RCC 7860 (cell line): ENCODE measurements around the gene INTS3.
"Not testable (repeated sequence)": the region's sequence is repeated elsewhere in the genome, so short reads cannot be mapped to it uniquely, and the experiment has no call there.

ENCODE experiments used
- DNase-seq: peaks from one replicate; pipeline ENCODE4 v3.0.0-alpha.2; 2015; ENCODE audit warnings: low spot score
- FAIRE-seq: peaks from 2 replicates; lab custom pipeline; 2012; peaks lifted over from hg19 to GRCh38; lab: Jason Lieb, UNC

INTS3 gene

DNA sequence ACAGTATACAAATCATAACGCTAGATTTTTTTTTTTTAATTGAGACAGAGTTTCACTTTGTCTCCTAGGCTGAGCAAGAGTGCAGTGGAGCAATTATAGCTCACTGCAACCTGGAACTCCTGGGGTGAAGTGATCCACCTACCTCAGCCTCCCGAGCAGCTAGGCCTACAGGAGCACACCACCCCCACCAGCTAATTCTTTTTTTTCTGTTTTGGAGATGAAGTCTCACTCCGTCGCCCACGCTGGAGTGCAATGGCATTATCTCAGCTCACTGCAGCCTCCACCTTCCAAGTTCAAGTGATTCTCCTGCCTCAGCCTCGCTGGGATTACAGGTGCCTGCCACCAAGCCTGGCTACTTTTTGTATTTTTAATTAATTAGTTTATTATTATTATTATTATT is 28.1 kb upstream of the INTS3 start:
- no peak for FAIRE-seq
- no peak for DNase-seq

DNA sequence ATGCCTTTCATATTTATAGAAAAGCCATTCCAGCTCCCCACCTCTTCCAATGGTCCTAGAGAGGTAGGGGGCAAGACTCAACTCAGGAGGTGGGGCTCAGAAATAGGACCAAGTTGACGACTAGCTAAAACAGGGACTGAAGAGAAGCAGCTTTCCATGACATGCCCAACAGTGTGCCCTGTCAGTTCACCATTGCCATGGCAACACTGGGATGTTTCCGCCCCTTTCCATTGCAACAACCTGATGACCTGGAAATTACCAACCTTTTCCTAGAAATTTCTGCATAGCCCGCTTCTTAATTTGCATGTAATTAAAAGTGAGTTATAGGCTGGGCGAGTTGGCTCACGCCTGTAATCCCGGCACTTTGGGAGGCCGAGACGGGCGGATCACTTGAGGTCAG is 22.4 kb upstream of the INTS3 start:
- DNase-seq (no peak), FAIRE-seq (no peak)

DNA sequence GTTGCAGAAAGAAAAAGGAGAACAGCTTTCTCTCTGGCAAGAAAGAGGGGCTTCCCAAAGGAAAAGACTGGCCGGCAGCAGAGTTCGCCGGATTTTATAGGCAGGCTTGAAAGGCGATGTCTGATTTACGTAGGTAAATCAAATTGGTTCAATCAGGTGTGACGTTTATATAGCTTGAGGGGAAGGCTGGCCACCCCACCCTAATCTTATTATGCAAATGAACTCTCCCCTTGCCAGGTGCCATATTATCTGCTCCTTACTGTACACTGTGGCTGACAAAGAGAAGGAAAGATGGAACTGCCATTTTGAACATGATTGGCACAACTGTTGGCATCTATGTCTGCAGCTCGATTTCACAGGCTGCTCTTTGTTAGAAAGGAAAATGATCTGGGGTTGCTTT is 16.8 kb upstream of the INTS3 start:
- no peak for FAIRE-seq
- DNase-seq, result no peak

DNA sequence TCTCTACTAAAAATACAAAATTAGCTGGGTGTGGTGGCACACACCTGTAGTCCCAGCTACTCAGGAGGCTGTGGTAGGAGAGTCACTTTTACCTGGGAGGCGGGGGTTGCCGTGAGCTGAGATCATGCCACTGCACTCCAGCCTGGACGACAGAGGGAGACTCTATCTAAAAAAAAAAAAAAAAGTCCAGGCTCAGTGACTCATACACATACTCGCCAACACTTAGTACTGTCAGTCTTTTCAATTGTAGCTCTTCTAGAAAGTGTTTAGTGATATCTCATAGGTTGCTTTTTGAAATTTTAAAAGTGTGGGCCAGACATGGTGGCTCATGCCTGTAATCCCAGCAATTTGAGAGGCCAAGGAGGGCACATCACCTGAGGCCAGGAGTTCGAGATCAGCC is 11.6 kb upstream of the INTS3 start:
- not testable (repeated sequence) for FAIRE-seq, DNase-seq

DNA sequence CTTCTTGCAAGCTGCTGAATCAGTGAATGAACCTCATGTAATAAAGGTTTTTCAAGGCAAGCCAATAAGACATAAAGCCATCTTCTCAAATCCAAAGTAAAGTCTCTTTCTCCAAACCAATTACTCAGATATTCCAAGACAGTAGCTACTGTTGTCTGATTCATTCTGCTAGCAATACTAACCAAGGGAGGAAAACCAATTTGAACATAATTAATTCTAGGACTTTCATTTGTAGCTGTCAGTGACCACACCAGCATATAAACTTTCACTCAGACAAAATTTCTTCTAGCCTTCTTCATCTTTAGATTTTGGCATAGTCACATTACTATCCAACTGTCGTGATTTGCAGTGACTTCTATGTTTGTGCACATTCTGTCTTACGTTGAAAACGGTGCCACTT is 10.5 kb upstream of the INTS3 start:
- no peak for FAIRE-seq

DNA sequence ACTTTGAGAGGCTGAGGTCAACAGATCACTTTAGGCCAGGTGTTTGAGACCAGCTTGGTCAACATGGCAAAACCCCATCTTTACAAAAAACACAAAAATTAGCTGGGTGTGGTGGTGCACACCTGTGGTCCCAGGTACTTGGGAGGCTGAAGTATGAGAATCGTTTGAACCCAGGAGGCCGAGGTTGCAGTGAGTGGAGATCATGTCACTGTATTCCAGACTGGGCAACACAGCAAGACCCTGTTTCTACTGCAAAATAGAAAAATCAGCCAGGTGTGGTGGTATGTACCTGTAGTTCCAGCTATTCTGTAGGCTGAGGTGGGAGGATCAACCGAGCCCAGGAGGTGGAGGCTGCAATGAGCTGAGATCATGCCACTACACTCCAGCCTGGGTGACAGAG is 4.2 kb upstream of the INTS3 start:
- no peak for DNase-seq
- no peak for FAIRE-seq

More for the DNA sequence above, 10.5 kb upstream of the INTS3 start:
- no peak for DNase-seq

DNA sequence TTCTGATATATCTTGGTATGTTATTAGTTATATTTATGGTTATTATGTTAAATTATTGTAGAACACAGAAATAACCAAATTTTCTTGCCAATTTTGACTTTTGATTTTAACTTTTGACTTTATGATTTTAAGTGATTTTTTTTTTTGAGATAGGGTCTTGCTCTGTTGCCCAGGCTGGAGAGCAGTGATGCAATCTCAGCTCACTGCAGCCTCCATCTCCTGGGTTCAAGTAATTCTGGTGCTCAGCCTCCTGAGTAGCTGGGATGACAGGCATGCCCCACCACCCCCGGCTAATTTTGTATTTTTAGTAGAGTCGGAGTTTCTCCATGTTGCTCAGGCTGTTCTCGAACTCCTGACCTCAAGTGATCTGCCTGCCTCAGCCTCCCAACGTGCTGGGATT is 3.2 kb upstream of the INTS3 start:
- DNase-seq, FAIRE-seq: not testable (repeated sequence)

DNA sequence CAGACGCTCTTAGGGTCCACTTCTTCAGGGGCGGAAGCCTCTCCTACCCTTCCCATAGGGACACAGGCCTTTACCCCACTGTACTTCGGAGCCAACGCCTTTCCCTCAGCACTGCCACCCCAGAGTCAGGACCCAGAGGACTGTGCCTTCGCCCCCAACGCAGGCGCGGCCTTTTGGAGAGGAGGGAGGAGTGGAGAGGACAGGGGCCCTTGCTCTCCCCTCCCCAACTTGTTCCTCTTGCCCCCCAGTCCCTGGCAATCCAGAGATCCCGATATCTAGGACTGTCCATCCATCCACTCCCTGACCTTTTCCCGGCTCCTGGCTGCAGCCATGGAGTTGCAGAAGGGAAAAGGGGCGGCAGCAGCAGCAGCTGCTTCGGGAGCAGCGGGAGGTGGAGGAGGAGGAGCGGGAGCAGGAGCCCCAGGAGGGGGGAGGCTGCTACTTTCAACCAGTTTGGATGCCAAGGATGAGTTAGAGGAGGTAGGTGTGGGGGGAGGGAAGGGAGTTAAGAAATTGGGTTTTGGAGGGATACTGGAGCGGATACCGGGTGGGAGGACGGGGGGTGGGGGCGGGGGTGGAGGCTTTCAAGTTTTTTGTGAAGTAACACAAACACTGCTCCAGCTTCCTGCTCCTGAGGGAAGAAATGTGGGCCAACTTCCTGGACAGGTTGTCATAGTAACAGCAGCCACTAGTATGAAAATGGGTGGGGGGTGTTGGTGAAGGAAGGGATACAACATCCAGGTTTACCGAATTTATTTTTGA is 636 bp downstream of the INTS3 start:
- no peak for FAIRE-seq
- peak; percentile 39 for DNase-seq

DNA sequence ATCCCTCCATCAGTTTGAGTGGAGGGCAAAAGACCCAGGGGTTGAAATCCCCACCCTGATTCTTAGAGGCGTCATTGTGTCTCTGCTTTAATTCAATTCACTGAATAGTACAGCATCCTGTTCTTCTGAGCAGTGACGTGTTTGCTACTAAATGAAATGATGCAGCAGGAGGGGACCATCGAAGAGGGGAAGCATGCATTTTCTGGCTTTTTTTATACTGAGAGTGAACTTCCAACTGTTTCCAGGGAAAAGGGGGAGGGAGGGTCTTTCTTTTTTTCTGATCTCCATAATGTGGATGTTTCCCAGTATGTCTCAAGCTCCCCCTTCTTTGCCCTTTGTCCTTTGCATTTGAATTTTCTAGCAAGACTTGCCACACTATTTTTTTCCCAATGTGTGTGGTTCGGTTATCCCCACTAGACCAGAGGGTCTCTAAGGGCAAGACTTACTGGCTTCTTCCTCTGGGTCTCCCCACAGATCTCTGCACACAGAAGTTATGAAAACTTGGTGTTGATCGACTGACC is 2.7 kb downstream of the INTS3 start:
- no peak for FAIRE-seq
- DNase-seq, result no peak

DNA sequence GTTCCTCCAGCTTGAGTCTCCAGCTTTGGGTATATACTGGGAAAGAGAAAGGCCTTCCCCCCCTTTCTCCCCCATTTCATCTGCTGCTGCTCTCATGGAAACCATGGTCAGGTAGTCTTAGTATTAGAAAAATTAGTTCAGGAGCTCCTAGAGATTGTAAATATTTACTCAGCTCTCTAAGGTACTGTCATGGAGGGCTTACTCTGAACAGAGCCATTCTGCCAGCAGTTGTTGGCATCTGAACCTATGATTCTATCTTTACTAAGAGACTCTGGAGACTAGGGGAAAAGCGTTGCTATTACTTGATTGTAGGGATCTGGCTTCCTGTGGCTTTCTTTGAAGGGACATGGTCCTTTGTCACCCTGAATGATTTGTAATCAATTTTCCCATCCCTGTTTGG is 6.1 kb downstream of the INTS3 start:
- FAIRE-seq, result no peak

DNA sequence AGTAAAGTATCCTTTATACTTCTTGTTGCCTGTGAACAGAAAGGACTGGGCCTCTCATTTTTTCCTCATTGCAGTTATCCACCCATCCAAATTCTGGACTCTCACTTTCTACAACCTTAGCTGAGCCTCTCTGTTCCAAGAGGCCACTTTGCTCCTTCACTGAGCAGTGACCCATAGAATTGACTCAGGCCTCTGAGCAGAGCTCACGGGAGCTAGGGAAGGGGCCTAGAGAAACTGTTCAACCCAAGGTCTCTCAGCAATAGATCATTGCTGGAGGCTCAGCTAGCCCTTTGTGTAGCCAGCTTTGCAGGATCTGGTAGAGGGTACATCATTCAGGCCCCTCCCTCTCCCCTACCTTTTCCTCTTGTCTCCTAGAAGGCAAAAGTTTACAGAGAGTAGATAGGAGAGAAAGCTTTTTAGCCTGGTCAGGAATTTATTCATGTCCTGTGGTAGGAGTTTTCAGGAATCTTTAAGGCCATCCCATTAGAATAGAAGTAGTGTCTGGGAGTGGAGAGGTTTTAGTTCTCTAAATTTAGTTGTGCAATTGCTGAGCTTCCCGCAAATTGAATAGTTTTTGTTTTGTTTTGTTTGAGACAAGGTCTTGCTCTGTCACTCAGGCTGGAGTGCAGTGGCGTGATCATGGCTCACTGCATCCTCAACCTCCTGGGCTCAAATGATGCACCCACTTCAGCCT is 6.7 kb downstream of the INTS3 start:
- no peak for DNase-seq
- FAIRE-seq, result no peak

More for the DNA sequence above, 6.1 kb downstream of the INTS3 start:
- DNase-seq, result peak; percentile 18

DNA sequence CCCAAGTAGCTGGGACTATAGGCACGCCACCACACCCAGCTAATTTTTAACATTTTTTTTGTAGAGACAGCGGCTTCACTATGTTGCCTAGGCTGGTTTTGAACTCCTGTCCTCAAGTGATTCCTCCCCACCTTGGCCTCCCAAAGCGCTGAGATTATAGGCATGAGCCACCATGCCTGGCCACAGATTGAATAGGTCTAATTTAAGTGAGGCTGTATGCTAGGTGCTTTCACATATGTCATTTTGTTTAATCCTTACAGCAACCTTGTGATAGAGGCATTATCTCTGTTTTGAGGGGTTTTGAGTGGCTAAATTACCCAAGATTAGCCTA is 7.2 kb downstream of the INTS3 start:
- FAIRE-seq (no peak), DNase-seq (no peak)

DNA sequence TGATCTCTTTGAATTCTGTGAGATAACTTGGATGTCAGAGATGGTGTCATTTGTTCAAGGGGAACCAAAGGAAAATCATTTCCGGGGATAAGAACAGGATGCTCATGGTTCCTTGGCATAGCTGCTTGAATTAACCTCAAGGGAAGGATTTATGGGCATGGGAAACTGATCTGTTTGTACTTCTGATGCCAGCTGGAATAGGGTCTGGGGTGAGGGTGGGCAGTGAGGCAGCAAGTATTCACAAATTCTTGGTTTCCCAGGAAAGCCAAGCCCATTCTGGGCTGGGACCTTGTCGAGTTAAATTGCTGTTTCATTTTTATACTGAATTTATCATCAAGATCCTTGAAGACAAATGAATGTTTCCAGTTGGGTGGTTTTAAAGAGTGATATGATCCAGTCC is 14.1 kb downstream of the INTS3 start:
- DNase-seq, result no peak
- FAIRE-seq, result no peak

DNA sequence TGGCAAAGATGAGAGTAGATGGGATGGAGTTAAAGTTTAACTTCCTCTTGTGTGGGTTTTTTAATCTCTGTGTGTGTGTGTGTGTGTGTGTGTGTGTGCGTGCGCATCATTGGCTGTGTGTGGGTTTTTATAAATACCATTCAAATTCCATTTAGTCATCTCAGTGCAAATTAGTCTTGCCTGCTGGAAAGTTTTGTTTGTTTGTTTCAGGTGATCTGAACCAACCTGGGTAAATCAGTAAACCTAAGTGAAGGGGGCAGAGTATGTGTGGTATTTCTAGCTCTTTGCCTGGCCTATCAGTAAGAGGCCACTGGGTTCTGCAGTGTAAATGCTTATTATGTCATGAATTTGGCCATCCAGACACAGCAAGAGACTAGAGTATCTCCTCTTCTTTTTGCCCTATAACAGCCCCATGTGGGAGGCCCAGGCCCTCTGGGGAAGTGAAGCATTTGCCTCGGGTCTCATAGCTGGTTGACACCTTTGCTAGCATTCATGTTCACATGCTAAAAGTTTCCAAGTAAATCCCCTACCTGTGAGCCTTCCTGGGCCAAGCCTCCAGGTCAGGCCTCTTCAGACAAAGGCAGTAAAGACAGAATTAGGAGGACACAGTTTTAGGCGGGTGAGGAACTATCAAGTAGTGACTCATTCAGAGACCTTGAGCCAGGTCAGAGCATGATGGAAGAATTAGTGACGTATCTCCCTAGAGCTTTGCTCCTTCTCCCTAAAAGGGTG is 14.7 kb downstream of the INTS3 start:
- DNase-seq, result peak; percentile 90
- peak; percentile 98 for FAIRE-seq

DNA sequence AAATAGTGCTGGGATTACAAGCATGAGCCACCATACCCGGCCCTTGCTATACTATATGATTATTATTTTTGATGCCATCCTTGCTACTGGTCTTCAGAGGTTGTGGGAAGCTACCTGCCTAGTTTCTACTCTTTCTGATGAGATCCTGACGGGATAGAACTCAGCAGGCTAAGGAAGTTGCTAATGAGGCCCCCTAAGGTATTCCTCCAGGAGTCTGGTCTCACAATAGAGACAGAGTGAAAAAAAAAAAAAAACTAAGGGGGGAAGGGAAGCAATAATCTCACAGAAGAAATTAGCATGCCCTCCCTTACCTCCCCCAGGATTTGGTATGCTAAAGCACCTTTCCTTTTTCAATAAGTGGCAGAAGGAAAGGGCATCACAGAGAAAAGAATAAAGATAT is 17.6 kb downstream of the INTS3 start:
- FAIRE-seq, result no peak
- DNase-seq, result no peak

DNA sequence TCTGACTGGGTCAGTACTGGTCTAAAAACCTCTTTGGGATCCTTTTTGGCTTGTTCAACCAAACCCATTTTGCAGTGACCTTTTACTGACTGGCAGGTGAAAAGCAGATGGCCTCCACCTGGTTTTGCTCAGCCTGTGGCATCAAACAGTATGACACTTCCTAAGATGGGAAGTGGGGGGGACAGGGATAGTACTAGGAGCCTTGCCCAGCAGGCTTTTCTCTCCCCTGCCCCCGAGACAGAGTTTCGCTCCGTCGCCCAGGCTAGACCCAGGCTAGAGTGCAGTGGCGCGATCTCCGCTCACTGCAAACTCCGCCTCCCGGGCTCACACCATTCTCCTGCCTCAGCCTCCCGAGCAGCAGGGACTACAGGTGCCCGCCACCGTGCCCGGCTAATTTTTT is 18.3 kb downstream of the INTS3 start:
- DNase-seq, result no peak

DNA sequence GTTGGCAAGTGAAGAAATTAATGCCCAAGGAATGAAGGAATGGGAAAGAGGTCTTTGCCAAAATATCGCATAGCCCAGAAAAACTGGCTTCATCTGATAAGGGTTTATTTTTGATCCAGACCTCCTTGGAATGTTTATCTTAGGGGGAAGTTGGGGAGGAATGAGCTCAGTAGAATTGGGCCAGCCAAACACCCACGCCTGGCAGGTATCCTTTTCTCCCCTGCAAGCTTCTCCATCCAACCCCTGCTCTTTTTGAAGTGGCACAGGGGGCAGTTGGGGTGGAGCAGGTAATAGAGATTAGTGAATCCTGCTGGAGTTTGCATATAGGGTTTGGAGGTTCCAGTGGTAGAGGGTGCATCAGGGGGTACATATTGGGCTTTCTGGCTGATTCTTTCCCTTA is 21.1 kb downstream of the INTS3 start:
- DNase-seq, result no peak
- no peak for FAIRE-seq

More for the DNA sequence above, 18.3 kb downstream of the INTS3 start:
- no peak for FAIRE-seq

DNA sequence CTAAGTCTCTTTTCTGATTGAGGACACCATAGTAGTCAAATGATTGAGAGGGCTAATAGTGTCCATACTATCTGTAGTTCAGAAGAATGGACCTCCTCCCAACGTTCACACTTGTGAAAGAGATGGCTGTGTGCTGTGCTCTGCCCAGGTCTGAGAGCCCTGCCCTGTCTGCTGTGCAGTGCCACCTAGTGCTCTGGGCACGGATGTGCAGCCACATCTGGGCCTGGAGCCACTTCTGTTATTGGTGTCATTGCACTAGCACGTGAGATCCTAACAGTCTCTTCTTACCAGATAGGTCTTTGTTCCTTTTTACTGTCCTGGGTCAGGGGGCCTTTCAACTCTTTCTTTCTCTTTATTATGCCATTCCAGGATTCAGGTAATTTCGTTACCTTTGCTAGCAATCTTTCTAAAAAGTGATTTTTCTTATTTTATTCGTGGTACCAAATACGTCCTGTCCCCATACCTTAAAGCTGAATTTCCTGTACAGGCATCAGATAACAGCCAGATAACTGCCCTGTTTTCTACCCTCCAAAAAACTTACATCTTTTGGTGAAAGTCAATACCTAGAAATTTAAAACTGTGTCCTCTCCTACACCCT is 21.7 kb downstream of the INTS3 start:
- peak; percentile 58 for DNase-seq
- peak; percentile 30 for FAIRE-seq

DNA sequence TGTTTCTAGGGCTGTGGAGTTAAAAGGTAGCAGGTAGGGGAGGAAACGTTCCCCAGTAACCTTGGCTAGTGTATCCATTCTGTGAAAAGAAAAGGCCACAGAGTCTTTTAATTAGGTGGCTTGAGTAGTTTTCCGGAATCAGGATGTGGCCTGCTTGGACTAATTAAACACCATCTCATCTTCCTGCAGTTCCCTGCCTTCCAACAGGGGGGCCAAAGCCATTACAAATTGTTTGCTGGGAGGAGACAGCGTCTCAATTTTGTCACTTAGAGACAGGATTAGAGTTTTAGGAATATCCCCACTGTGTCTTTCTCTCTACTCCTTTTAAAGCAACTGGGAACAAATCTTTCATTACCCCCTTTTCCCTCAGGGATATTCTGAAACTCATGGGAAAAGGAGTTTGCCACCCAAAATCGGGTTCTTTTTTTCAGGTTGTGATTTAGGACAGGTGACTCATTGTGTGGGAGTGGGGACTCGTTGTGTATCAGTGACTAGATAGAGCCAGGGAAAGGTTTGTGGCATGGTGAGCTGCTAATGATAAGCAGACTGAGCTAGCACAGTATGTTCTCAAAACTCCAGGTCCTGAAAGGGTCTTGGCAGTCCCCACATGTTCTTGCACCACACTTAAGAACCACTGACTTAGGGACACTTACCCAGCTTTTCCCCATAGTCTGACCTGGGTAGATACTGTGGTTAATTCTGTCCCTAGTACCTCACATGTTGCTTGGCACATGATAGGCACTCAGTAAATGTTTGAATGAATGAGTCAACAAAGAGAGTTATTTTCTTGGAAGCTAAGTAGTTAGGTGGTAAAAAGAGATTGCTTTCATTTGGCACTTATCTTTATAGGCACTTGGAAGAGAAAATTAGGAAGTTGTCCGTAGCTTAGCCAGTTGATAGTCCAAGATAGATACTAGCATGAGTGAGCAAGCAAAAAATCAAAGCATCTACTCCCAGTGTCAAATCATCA is 22.5 kb downstream of the INTS3 start:
- DNase-seq, result peak; percentile 61
- FAIRE-seq, result peak; percentile 88

DNA sequence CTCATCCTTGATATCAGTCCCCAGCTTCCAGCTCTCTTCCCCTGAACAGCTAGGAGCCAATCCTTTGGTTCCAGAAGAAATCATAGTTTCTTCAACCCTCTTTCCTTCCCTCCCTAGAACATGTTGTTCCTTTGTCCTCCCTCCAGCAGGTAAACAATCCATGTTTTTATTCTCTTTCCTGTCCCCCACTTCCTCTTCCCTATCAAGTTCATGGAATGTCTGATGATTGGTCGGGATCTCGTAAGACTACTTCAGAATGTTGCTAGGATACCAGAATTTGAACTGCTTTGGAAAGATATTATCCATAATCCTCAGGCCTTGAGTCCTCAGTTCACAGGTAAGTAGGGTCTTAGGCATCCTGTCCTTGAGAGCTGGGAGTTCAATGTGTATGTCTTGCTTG is 24.2 kb downstream of the INTS3 start:
- DNase-seq, result no peak
- no peak for FAIRE-seq
